ENCODE data around the gene PYDC2.

- no peak for TF ChIP-seq NR1H2 (CRISPR knock-in tag; IDR thresholded peaks at IDR 0.05)
- TF ChIP-seq FOXK1 (CRISPR knock-in tag; IDR thresholded peaks at IDR 0.05), result no peak
- TF ChIP-seq CTCF (IDR thresholded peaks at IDR 0.05), result no peak
- no peak for TF ChIP-seq USF2 (CRISPR knock-in tag; IDR thresholded peaks at IDR 0.05)
- no peak for TF ChIP-seq ZMAT4 (CRISPR knock-in tag; IDR thresholded peaks at IDR 0.05)
- TF ChIP-seq ZNF317 (CRISPR knock-in tag; IDR thresholded peaks at IDR 0.05; ENCODE audit: borderline replicate concordance, low read depth), result no peak
- no peak for TF ChIP-seq ESRRA (CRISPR knock-in tag; IDR thresholded peaks at IDR 0.05; ENCODE audit: borderline replicate concordance)
- TF ChIP-seq JUN (CRISPR knock-in tag; IDR thresholded peaks at IDR 0.05), result no peak
- TF ChIP-seq ATF2 (CRISPR knock-in tag; IDR thresholded peaks at IDR 0.05; ENCODE audit: borderline replicate concordance, low read depth), result no peak
- no peak for TF ChIP-seq AR (CRISPR knock-in tag; IDR thresholded peaks at IDR 0.05)
Measured at GRCh38 chr3:191476066-191476772, 15.3 kb downstream of the PYDC2 start.
